HTERT RPE-1 (cell line): ENCODE data around the gene TBXAS1.
"Not testable (repeated sequence)": the region's sequence is repeated elsewhere in the genome, so short reads cannot be mapped to it uniquely, and the experiment has no call there.

Experiments used
- in situ Hi-C: fragments of 300-500 bp; cut with MboI; formaldehyde crosslinking; loops from 4 replicates; pipeline ENCODE4 v1.14.3; 2020; ENCODE audit warnings: low sequenced_read_pairs

The TBXAS1 gene

GRCh38 chr7:139886899-139887298 is 57.8 kb downstream of the TBXAS1 start:
- in situ Hi-C loops = no loop called here

DNA sequence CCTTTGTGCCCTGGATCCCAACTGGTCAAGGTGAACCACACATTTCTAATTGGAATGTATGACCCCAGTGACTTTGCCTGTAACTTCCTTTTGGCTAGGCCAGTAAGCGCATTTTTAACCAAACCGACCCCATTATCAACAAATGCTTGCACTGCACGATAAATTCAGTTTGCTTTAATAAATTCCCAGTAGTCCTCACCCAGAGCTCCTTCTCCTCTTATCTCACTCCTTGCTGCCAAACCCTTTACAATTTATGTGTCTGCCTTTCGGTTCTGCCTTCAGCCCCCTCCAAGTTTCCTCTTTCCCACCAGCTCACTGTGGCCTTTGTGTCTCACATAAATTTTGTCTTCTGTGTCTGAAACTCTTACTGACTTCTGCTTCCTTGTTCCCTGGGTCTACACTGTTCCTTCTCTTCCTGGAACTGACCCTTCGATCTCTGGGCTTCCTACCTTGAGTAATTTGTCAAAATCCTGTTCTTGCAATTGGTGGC is 59.0 kb downstream of the TBXAS1 start:
- in situ Hi-C loops = no loop called here

- in situ Hi-C loops = no loop called here
These were observed 60.3 kb downstream of the TBXAS1 start for GRCh38 chr7:139889186-139889871.

- in situ Hi-C loops = no loop called here
These were observed 64.4 kb downstream of the TBXAS1 start for GRCh38 chr7:139893461-139893860.

- in situ Hi-C loops = no loop called here
These were observed 64.9 kb downstream of the TBXAS1 start for GRCh38 chr7:139893999-139894398.

DNA sequence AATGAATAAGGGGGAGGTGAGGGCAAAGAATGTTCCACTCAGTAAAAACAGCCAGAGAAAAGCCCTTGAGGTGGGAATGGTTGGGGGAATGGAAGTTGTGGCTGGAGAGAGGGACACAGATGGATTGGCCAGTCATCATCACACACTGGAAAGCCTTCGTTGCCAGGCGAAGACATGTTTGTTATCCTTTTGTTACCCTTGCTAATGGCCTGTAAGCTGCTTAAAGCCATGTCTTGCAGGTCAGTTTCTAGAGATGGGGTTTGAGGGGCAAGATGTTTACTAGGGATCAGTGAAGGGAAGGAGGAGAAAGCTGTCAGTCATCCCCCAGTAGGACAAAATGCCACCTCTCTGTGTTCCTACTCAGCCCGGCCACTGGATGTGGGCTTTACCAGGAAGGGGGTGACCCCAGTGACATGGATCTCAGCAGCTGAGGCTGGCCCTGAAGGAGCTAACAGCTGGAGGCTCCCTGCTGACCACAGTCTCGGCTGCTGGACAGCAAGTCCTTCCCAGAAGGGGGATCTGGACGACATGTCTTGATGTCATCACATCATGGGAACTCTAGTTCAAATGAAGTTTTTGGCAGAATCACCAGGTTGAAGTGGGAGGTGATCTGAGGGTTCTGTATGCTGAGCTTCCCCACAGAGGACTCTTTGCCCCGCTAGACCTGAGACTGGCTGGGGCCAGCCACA is 66.2 kb downstream of the TBXAS1 start:
- in situ Hi-C loops = no loop called here

DNA sequence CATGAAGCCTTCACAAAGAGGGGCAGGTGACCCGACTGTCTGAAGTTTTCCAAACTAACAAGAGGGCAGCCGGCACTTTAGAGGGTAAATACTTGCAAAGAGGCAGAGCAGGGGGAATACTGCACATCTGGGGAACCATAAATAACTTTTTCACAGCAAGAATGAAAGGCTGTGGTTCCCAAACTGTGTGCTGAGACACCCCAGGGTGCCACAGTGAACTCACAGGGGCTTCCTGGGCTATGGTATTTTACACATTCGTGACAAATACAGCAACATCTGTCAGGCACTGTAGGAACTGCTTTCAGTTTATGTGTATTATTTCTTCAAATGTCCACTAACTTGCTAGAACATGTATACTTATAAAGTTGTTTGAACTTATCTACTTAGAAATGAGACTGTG is 67.2 kb downstream of the TBXAS1 start:
- in situ Hi-C loops = no loop called here

DNA sequence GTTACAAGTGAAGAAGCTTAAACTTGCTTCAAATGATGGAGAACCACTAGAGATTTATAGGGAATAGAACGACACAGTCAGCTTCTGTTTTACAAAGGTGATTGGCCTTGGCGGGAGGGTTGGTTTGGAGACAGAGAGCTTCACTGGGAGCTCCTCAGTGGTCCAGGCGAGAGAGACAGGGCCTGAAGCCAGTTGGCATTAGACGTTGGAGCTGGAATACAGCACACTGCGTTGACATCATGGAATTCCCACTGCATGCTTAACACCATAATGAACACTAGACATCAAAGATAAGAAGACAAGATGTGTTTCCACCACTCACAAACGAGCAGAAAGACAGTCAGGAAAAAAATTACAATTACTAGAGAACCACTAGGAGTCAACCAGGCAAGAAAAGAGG is 67.8 kb downstream of the TBXAS1 start:
- in situ Hi-C loops = no loop called here

DNA sequence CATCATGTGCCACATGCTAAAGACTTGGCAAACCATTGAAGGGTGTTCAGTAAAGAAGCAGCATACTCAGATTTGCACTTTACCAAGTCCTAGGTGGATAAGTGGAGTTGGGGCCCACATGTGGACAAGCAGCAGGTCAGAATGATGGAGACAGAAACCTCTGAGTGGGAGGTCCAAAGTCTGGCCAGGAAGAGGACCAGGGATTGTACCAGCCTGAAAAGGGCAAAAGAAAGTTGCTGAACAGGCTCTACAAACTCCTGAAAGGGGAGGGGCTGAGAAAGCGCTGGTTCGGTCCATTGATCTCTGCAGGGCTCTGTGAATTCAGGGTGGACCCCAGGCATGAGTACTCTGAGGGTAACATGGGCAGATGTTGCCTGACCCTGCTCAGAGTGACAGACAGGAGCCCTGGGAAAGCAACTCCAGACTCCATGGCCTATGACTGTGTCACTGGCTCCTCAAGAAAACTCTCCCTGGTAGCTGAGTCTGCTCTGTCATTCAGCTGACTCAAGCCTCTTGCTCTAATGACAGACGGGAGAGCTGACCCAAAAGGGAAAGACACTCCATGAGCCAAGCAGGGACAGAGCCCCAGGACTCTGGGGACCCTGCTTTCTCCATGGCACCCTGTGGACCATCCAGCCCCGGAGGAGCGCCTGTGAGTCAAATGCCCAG is 68.5 kb downstream of the TBXAS1 start:
- in situ Hi-C loops = no loop called here

DNA sequence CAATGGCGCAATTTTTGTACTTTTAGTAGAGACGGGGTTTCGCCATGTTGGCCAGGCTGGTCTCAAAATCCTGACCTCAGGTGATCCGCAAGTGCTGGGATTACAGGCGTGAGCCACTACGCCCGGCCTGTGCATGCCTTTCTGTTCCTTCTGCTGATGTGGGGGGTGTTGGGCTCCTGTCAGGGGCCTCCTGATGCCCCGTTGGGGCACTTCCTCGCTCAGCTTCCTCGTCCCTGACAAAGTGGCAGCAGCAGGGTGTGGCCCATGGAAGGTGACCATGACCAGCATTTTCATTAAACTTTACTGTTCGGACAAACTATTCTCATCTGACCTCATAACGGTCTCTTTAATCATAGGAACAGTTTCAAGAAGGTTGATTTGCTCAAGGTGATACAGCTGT is 69.4 kb downstream of the TBXAS1 start:
- in situ Hi-C loops = no loop called here

DNA sequence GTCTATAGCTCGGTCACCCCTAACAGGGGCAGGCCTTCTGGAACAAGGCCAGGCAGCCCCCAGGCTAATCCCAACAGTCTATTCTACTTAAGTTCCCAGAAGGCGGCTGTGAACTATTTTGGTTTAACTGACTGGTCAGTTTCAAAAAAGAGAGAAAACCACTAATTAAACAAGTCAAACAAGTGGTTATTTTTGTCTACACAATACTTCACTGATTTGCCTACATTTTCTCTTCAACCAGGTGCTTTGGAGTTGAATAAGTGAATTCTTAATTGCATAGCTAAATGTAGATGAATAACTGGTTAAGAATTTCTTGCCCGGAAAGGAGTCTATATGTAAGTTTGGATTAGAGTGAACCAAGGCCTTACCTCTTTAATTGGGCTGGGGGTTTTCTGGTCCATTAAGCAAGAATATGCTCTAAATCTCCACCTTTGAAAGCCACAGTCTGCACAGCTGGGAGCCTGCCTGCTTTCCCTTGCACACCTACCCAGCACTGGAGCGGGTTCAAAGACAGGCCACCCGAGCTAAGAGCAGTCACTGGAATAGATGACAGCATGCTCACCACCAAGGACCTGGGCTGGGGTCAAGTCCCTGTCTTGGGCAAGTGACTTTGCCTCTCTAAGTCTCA is 70.4 kb downstream of the TBXAS1 start:
- in situ Hi-C loops = no loop called here

- in situ Hi-C loops = no loop called here
These were observed 71.3 kb downstream of the TBXAS1 start for GRCh38 chr7:139900326-139900725.

DNA sequence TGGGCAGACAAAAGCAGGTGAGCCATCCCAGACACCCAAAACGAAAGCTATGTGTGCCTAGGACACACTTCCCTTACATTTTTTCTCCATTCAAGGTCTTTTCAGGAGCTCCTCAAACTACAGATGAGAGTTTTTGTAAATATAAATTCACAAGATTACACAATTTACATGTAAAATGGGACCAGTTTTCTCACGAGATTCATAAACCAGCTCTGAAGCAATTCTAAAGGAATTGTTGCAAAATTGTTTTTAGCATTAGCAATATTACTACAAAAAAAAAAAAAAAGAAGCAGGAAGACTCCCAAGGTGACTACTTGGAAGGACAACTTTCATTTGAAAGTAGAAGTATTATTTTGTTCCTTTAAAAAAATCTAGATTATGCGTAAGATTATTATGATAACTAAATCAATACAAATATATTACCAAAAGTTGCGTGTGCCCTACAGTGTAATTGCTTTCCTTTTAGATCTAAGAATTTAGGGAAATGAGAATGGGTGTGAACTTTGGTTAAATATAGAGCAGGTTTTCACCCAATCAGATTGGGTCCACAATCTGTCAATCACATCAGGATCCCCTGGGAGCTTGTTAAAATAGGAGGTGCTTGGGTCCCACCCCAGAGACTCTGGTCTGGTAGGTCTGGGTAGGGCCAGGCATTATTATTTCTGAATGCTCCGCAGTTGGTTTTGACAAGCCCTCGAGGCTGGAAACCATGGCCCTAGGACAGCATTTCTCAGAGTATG is 72.2 kb downstream of the TBXAS1 start:
- in situ Hi-C loops = no loop called here

DNA sequence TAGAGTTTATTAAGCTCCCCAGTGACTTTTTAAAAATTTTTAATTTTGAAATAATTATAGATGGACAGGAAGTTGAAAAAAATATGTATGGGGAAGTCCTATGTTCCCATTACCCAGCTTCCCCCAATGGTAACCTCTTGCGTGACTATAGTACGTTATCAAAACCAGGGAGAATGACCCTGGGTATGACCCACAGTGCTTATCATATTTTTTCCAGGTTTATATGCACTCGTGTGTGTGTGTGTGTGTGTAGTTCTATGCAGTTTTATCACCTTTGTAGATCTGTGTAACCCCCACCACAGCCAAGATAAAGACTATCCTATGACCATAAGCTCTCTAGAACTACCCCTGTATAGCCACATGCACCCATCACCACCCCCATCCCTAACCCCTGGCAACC is 72.8 kb downstream of the TBXAS1 start:
- in situ Hi-C loops = no loop called here

GRCh38 chr7:139902436-139903102 is 73.5 kb downstream of the TBXAS1 start:
- in situ Hi-C loops = no loop called here

DNA sequence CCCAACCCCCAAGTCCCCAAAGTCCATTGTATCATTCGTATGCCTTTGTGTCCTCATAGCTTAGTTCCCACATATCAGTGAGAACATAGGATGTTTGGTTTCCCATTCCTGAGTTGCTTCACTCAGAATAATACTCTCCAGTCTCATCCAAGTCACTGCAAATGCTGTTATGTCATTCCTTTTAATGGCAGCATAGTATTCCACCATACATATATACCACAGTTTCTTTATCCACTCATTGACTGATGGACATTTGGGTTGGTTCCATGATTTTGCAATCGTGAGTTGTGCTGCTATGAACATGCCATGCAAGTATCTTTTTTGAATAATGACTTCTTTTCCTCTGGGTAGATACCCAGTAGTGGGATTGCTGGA is 74.0 kb downstream of the TBXAS1 start:
- in situ Hi-C loops = not testable (repeated sequence)

DNA sequence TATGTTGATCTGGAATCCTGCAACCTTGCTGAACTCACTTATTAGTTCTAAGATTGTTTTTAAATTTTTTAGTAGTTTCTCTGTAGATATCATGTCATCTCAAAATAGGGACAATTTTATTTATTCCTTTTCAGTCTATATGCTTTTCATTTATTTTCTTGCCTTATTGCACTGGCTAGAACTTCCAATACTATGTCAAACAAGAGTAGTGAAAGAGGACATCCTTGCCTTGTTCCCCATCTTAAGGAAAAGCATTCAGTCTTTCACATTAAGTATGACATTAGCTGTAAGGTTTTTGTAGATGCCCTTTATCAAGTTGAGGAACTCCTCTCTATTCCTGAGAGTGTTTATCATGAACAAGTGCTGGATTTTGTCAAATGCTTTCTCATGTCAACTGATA is 77.8 kb downstream of the TBXAS1 start:
- in situ Hi-C loops = no loop called here

GRCh38 chr7:139908792-139909191 is 79.7 kb downstream of the TBXAS1 start:
- in situ Hi-C loops = no loop called here

- in situ Hi-C loops = no loop called here
These were observed 80.5 kb downstream of the TBXAS1 start for GRCh38 chr7:139909379-139910050.
